Smooth muscle cell (in vitro differentiated cells): ENCODE measurements around the gene UBE2QL1. TPM values are rescaled to one million over a fixed set of nuclear protein-coding genes. Genes with fewer than 3 reads are reported as not detected.

Source experiments
- DNase-seq: peaks from one replicate; lab custom pipeline; 2025; ENCODE audit not compliant: unreplicated experiment; lab: John Stamatoyannopoulos, UW
- H2AFZ ChIP-seq: fragments of 200-600 bp; sonication (generic); 2 replicates; pipeline ENCODE4 v1.6.0; 2016; ENCODE audit warnings: antibody characterized with exemption, low read depth, mild to moderate bottlenecking
- H3F3A ChIP-seq: fragments of 200-600 bp; sonication (generic); 2 replicates; pipeline ENCODE4 v1.6.0; 2017; ENCODE audit warnings: antibody characterized with exemption, low read depth
- H3K27ac ChIP-seq: fragments of 200-600 bp; sonication (generic); 2 replicates; pipeline ENCODE4 v1.5.1; 2016; ENCODE audit warnings: low read depth, mild to moderate bottlenecking
- H3K27me3 ChIP-seq: fragments of 200-600 bp; sonication (generic); 2 replicates; pipeline ENCODE4 v1.6.1; 2016; ENCODE audit warnings: low read depth, mild to moderate bottlenecking
- H3K36me3 ChIP-seq: fragments of 200-600 bp; sonication (generic); 2 replicates; pipeline ENCODE4 v1.5.1; 2016; ENCODE audit warnings: low read depth
- H3K4me1 ChIP-seq: fragments of 200-600 bp; sonication (generic); 2 replicates; pipeline ENCODE4 v1.5.1; 2016; ENCODE audit warnings: low read depth
- H3K4me2 ChIP-seq: fragments of 200-600 bp; sonication (generic); 2 replicates; pipeline ENCODE4 v1.6.0; 2016; ENCODE audit warnings: mild to moderate bottlenecking
- H3K4me3 ChIP-seq: fragments of 200-600 bp; sonication (generic); 2 replicates; pipeline ENCODE4 v1.5.1; 2016; ENCODE audit warnings: mild to moderate bottlenecking
- H3K79me2 ChIP-seq: fragments of 200-600 bp; sonication (generic); 2 replicates; pipeline ENCODE4 v1.6.0; 2016; ENCODE audit warnings: low read depth, mild to moderate bottlenecking
- H3K9ac ChIP-seq: fragments of 200-600 bp; sonication (generic); 2 replicates; pipeline ENCODE4 v1.6.0; 2016; ENCODE audit warnings: low read depth
- H3K9me3 ChIP-seq: fragments of 200-600 bp; sonication (generic); replicated peaks from 2 replicates; pipeline ENCODE4 v1.5.1; 2016; ENCODE audit warnings: low read depth
- H4K20me1 ChIP-seq: fragments of 200-600 bp; sonication (generic); 2 replicates; pipeline ENCODE4 v1.6.0; 2016; ENCODE audit warnings: low read depth
- CTCF ChIP-seq: fragments of 200-600 bp; sonication (generic); IDR thresholded peaks from 2 replicates; pipeline ENCODE4 v1.5.1; 2017; ENCODE audit warnings: borderline replicate concordance, mild to moderate bottlenecking, antibody characterized with exemption; ENCODE audit not compliant: insufficient read depth, poor library complexity, severe bottlenecking
- WGBS: methylation state at CpG from one replicate; pipeline ENCODE4 v1.1.7; 2016; ENCODE audit warnings: low lambda C conversion rate; 5-methylcytosine and 5-hydroxymethylcytosine counted together
- polyA plus RNA-seq: library from polyadenylated mRNA; unstranded; fragments of >200 nt; fragmentation: Nextera tagmentation; extraction: Ambion mirVana; gene quantifications from 2 replicates; pipeline ENCODE4 v1.2.1, GENCODE V29; 2016
- total RNA-seq: library from RNA; depleted of rRNA; stranded (reverse); fragments of >200 nt; gene quantifications from 2 replicates; pipeline ENCODE4 v1.2.3, GENCODE V29; 2014

The UBE2QL1 gene
- total and polyA plus RNA-seq, 2 experiments from 2014 or later: 1.2 to 1.3 TPM

DNA sequence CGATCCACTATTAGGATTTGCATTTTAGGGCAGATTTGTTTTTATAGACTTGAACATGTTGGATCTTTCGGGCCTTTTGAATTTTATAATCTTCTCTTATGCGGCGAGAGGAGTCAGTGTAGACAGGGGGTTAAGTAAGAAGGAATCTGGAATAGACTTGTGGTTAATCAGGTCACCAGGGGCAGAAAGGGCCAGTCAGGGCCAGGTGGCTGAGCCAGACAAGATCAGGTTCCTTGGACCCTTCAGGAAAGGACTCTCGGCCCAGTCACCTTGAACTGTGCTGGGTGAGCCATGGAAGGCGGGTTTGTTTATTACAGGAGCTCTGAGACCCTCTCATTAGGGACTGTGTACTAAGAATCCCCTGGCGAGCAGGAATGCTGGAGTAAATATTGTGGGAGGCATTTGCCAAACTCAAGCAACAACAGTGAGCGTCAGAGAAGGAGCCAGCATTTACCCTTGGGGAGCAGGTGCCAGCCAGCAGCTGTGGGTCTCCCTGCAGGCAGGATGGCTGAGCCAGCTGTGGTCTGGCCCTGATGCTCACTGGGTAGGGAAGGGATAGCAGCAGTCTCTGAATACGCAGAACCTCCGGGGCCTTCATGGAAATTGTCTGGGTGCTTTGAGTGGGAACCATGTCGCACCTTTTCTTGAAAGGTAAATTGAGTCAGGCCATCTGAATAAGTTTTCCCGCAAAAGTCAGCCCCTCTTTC, 79.2 kb downstream of the UBE2QL1 start:
- H3K79me2 ChIP-seq: no peaks in the 10 kb centered on the region
- no peaks in the 10 kb centered on the region for H3F3A ChIP-seq
- no peak overlapping the region for H3K9ac ChIP-seq
- H3K4me3 ChIP-seq: no peak overlapping the region
- TF ChIP-seq CTCF: no peak
- no peaks in the 10 kb centered on the region for H3K9me3 ChIP-seq
- H3K36me3 ChIP-seq: no peaks in the 10 kb centered on the region
- H3K4me2 ChIP-seq: no peak overlapping the region
- no peak overlapping the region for H2AFZ ChIP-seq
- no peaks in the 10 kb centered on the region for H4K20me1 ChIP-seq
- no peak for DNase-seq
- H3K27ac ChIP-seq: no peak overlapping the region
- WGBS: 85% methylated on average over 12 of the region's 12 CpGs
- no peaks in the 10 kb centered on the region for H3K4me1 ChIP-seq
- H3K27me3 ChIP-seq: peaks cover 7% of the 10 kb centered on the region

GRCh38 chr5:6535594-6535993, 86.9 kb downstream of the UBE2QL1 start:
- 81% methylated on average over 2 of the region's 2 CpGs for WGBS
- H4K20me1 ChIP-seq: no peaks in the 10 kb centered on the region
- H3K4me3 ChIP-seq: no peak overlapping the region
- no peaks in the 10 kb centered on the region for H3F3A ChIP-seq
- no peak for TF ChIP-seq CTCF
- no peaks in the 10 kb centered on the region for H3K79me2 ChIP-seq
- H3K4me2 ChIP-seq: no peak overlapping the region
- H3K27me3 ChIP-seq: peaks cover 10% of the 10 kb centered on the region
- H3K4me1 ChIP-seq: no peaks in the 10 kb centered on the region
- H3K9ac ChIP-seq: no peak overlapping the region
- no peaks in the 10 kb centered on the region for H3K9me3 ChIP-seq
- H2AFZ ChIP-seq: no peak overlapping the region
- H3K27ac ChIP-seq: no peak overlapping the region
- DNase-seq: no peak
- H3K36me3 ChIP-seq: no peaks in the 10 kb centered on the region

- Histone ChIP-seq H3K27ac (no peak overlapping the region), H3K36me3 (no peaks in the 10 kb centered on the region), H2AFZ (no peak overlapping the region), H3K9me3 (no peaks in the 10 kb centered on the region), H3K27me3 (peaks cover 4% of the 10 kb centered on the region), H3K4me3 (no peak overlapping the region), H3K4me1 (no peaks in the 10 kb centered on the region), H3K9ac (no peak overlapping the region), H4K20me1 (no peaks in the 10 kb centered on the region), H3K4me2 (no peak overlapping the region), H3F3A (no peaks in the 10 kb centered on the region), H3K79me2 (no peaks in the 10 kb centered on the region)
- WGBS: 93% methylated on average over 1 of the region's 1 CpG
- TF ChIP-seq CTCF: no peak
- no peak for DNase-seq
These were observed 90.4 kb downstream of the UBE2QL1 start for GRCh38 chr5:6539060-6539459.
